SK-N-MC (cell line): ENCODE data around the gene FNIP2.

Source experiments
- EZH2 ChIP-seq: fragments of 200-600 bp; sonication (generic); IDR thresholded peaks from one replicate; pipeline ENCODE4 v1.6.1; 2017; ENCODE audit warnings: antibody characterized with exemption
- FOXP2 ChIP-seq: optimal IDR thresholded peaks from 2 replicates; pipeline ENCODE3; 2011; ENCODE audit warnings: mild to moderate bottlenecking, moderate library complexity; ENCODE audit not compliant: insufficient read depth; ENCODE audit errors: extremely low read length, control extremely low read depth
- POLR2AphosphoS5 ChIP-seq: IDR thresholded peaks from 2 replicates; pipeline ENCODE4 v1.6.1; 2012; ENCODE audit warnings: mild to moderate bottlenecking, low read depth, low read length, borderline replicate concordance

- TF ChIP-seq POLR2AphosphoS5 (no peak), EZH2 (no peak), FOXP2 (no peak)
Observed at GRCh38 chr4:158894826-158895225, 126.0 kb downstream of the FNIP2 start.
